B cell (primary cell): ENCODE results near the gene CD244. TPM values are rescaled to one million over a fixed set of nuclear protein-coding genes. Genes with fewer than 3 reads are reported as not detected.

Source experiments
- ATAC-seq: fragments of 200-7000 bp; cut with Tn5 transposase; one replicate; pipeline ENCODE4 v1.10.0; 2021; ENCODE audit warnings: low read depth, mild to moderate bottlenecking, moderate number of reproducible peaks, moderate library complexity
- CTCF ChIA-PET: fragments of 350-600 bp; sonication (Branson Sonifier 250); formaldehyde crosslinking; loops from one replicate; lab custom pipeline; 2021; ENCODE audit warnings: antibody characterized with exemption, inconsistent platforms; lab: Charles Lee
- POLR2A ChIA-PET: fragments of 350-600 bp; sonication (Branson Sonifier 250); formaldehyde crosslinking; loops from one replicate; lab custom pipeline; 2021; ENCODE audit warnings: antibody characterized with exemption; lab: Charles Lee
- DNase-seq: peaks from one replicate; pipeline ENCODE4 v3.0.0; 2013
- H2AFZ ChIP-seq: 2 replicates; pipeline ENCODE4 v1.6.1; 2012; ENCODE audit warnings: mild to moderate bottlenecking, low read depth, low read length; ENCODE audit not compliant: insufficient read depth, poor library complexity, severe bottlenecking
- H3K27ac ChIP-seq, 2 donors: 1 replicate in 1 of 2; 2 replicates in 1 of 2; pipeline ENCODE4 v1.5.1; 2012 to 2013; ENCODE audit warnings: low read length in 2 of 2, mild to moderate bottlenecking in 2 of 2, moderate library complexity in 1 of 2
- H3K27me3 ChIP-seq, 4 experiments: fragments of 200-600 bp in 1 of 4; sonication (generic) in 1 of 4; replicated peaks in 1 of 4; 1 replicate in 2 of 4; 2 replicates in 2 of 4; pipeline versions ENCODE4 v1.6.1 to v1.7.0; 2013 to 2016; ENCODE audit warnings: low read length in 3 of 4, mild to moderate bottlenecking in 2 of 4, mixed read lengths in 1 of 4, moderate library complexity in 1 of 4; ENCODE audit not compliant: insufficient read depth in 4 of 4, control insufficient read depth in 3 of 4; ENCODE audit errors: control extremely low read depth in 1 of 4
- H3K36me3 ChIP-seq, 2 experiments: replicated peaks in 1 of 2; 1 replicate in 1 of 2; 2 replicates in 1 of 2; pipeline versions ENCODE4 v1.6.1 to v1.7.1; 2013; ENCODE audit warnings: low read length in 1 of 2; ENCODE audit not compliant: insufficient read depth in 2 of 2, control insufficient read depth in 1 of 2; ENCODE audit errors: control extremely low read depth in 1 of 2, extremely low read depth in 1 of 2
- H3K4me1 ChIP-seq, 2 donors: fragments of 200-600 bp in 1 of 2; sonication (generic) in 1 of 2; 1 replicate in 1 of 2; 2 replicates in 1 of 2; pipeline versions ENCODE4 v1.5.1 to v1.6.1; 2013 to 2017; ENCODE audit warnings: low read length in 2 of 2; ENCODE audit not compliant: control insufficient read depth in 2 of 2, insufficient read depth in 2 of 2
- H3K4me2 ChIP-seq: replicated peaks from 2 replicates; pipeline ENCODE3; 2012; ENCODE audit warnings: mild to moderate bottlenecking, low read depth, low read length; ENCODE audit not compliant: poor library complexity, severe bottlenecking
- H3K4me3 ChIP-seq, 5 experiments: fragments of 200-600 bp in 1 of 5; sonication (generic) in 1 of 5; 1 replicate in 3 of 5; 2 replicates in 2 of 5; pipeline versions ENCODE4 v1.5.1 to v1.7.0; 2011 to 2016; ENCODE audit warnings: low read length in 4 of 5, mild to moderate bottlenecking in 4 of 5, low read depth in 2 of 5, control low read depth in 1 of 5, moderate library complexity in 1 of 5; ENCODE audit not compliant: insufficient read depth in 1 of 5; ENCODE audit errors: control extremely low read depth in 1 of 5, extremely low read depth in 1 of 5
- H3K79me2 ChIP-seq: fragments of 200-600 bp; sonication (generic); one replicate; pipeline ENCODE4 v1.6.0; 2016; ENCODE audit warnings: low read length; ENCODE audit not compliant: control insufficient read depth, insufficient read depth
- H3K9ac ChIP-seq: fragments of 200-600 bp; sonication (generic); 2 replicates; pipeline ENCODE4 v1.6.1; 2017; ENCODE audit warnings: mild to moderate bottlenecking, low read length, moderate library complexity
- H3K9me3 ChIP-seq, 3 donors: one replicate each; pipeline versions ENCODE4 v1.6.1 to v1.7.1; 2013; ENCODE audit warnings: low read length in 2 of 3; ENCODE audit not compliant: control insufficient read depth in 2 of 3, insufficient read depth in 1 of 3; ENCODE audit errors: control extremely low read depth in 1 of 3
- H4K20me1 ChIP-seq: 2 replicates; pipeline ENCODE4 v1.6.0; 2012; ENCODE audit warnings: mild to moderate bottlenecking, low read length; ENCODE audit not compliant: insufficient read depth, control insufficient read depth, poor library complexity, severe bottlenecking
- H3K27ac Mint-ChIP-seq: one replicate; pipeline ENCODE4 v1.8.0; 2021; ENCODE audit warnings: mixed read lengths
- H3K27me3 Mint-ChIP-seq: one replicate; pipeline ENCODE4 v1.8.0; 2021; ENCODE audit warnings: mixed read lengths
- H3K4me1 Mint-ChIP-seq: one replicate; pipeline ENCODE4 v1.8.0; 2021; ENCODE audit warnings: mixed read lengths
- H3K4me3 Mint-ChIP-seq: one replicate; pipeline ENCODE4 v1.8.0; 2021; ENCODE audit warnings: mixed read lengths
- H3K9me3 Mint-ChIP-seq: one replicate; pipeline ENCODE4 v1.8.0; 2022; ENCODE audit warnings: mixed read lengths; ENCODE audit not compliant: insufficient read depth
- CTCF ChIP-seq: fragments of 200-600 bp; IDR thresholded peaks from one replicate; pipeline ENCODE4 v1.8.0; 2022; ENCODE audit warnings: antibody characterized with exemption, mild to moderate bottlenecking
- EZH2 ChIP-seq: IDR thresholded peaks from 2 replicates; pipeline ENCODE4 v1.6.1; 2012; ENCODE audit warnings: borderline replicate concordance, low read depth, mild to moderate bottlenecking, moderate library complexity, low read length; ENCODE audit not compliant: insufficient read depth, poor library complexity, severe bottlenecking
- WGBS: methylation state at CpG from one replicate; pipeline ENCODE4 v1.1.5; 2013; ENCODE audit warnings: missing lambda C conversion rate; ENCODE audit not compliant: insufficient coverage; 5-methylcytosine and 5-hydroxymethylcytosine counted together
- intact Hi-C: fragments of 100-400 bp; cut with micrococcal nuclease; formaldehyde crosslinking; loops from one replicate; pipeline ENCODE4 v1.10.0; 2022
- polyA plus RNA-seq: library from polyadenylated mRNA; depleted of rRNA; stranded (reverse); fragments of >200 nt; gene quantifications from 2 replicates; pipeline ENCODE4 v1.2.3, GENCODE V29; 2012
- total RNA-seq, 2 donors: library from RNA; stranded (reverse); fragments of 120-200 nt in 1 of 2; gene quantifications; 1 replicate in 1 of 2; 2 replicates in 1 of 2; pipeline versions ENCODE4 v1.2.3 to v1.2.4, GENCODE V29; 2013 to 2022

CD244 gene
- total and polyA plus RNA-seq, 2 donors (not counting 1 experiment from before 2014, with no cell fraction given) = 0.31 TPM; not detected in 1

GRCh38 chr1:160879056-160879455, 16.4 kb upstream of the CD244 start:
- ChIA-PET POLR2A (no interaction called here), CTCF (interaction anchor here (0.9 to 1.2 kb wide), 3 partner anchors 17 to 152 kb away, joined by 3 read pairs; no protein-coding TSS in a partner anchor)
- Histone ChIP-seq H3K27me3 (no peaks in the 10 kb centered on the region), H2AFZ (no peak overlapping the region), H3K79me2 (no peaks in the 10 kb centered on the region), H3K4me2 (no peak overlapping the region), H3K4me1 (no peaks in the 10 kb centered on the region), H3K9ac (no peak overlapping the region), H3K36me3 (no peaks in the 10 kb centered on the region), H3K27ac (no peak overlapping the region), H3K9me3 (no peaks in the 10 kb centered on the region), H4K20me1 (no peaks in the 10 kb centered on the region), H3K4me3 (no peak overlapping the region)
- Mint-ChIP-seq H3K9me3 (no peaks in the 10 kb centered on the region), H3K4me3 (no peak overlapping the region), H3K27me3 (peaks cover 3% of the 10 kb centered on the region), H3K27ac (no peak overlapping the region), H3K4me1 (peaks cover 10% of the 10 kb centered on the region)
- TF ChIP-seq EZH2 (no peak), CTCF (no peak)
- 72% methylated on average over 8 of the region's 8 CpGs for WGBS
- intact Hi-C loops = no loop called here
- no peak for DNase-seq
- no peak for ATAC-seq

- no peak for ATAC-seq
- Mint-ChIP-seq H3K27ac (no peak overlapping the region), H3K9me3 (no peaks in the 10 kb centered on the region), H3K4me3 (no peak overlapping the region), H3K4me1 (peaks cover 10% of the 10 kb centered on the region), H3K27me3 (peaks cover 6% of the 10 kb centered on the region)
- Histone ChIP-seq H3K79me2 (no peaks in the 10 kb centered on the region), H2AFZ (no peak overlapping the region), H3K36me3 (no peaks in the 10 kb centered on the region), H3K9me3 (no peaks in the 10 kb centered on the region), H3K27me3 (no peaks in the 10 kb centered on the region), H3K4me3 (no peak overlapping the region), H3K27ac (no peak overlapping the region), H3K9ac (no peak overlapping the region), H3K4me1 (no peaks in the 10 kb centered on the region), H3K4me2 (no peak overlapping the region), H4K20me1 (no peaks in the 10 kb centered on the region)
- ChIA-PET POLR2A (no interaction called here), CTCF (interaction anchor here (0.7 to 1.5 kb wide), 5 partner anchors 9 to 193 kb away, joined by 3 read pairs; partner anchors contain the start of gene ARHGAP30)
- intact Hi-C loops = no loop called here
- DNase-seq = peak; percentile 33
- peak; percentile 27 for TF ChIP-seq CTCF
- TF ChIP-seq EZH2 = no peak
These were observed 14.5 kb upstream of the CD244 start for GRCh38 chr1:160877221-160877620.
